Mesothelial cell of epicardium (in vitro differentiated cells): ENCODE results near the gene HSD17B1. TPM values are rescaled to one million over a fixed set of nuclear protein-coding genes. Genes with fewer than 3 reads are reported as not detected.
A peak's percentile ranks its signal among the peaks of the same experiment; 100 is the strongest.

Source experiments
- DNase-seq, 2 experiments: peaks; one replicate each; pipeline ENCODE4 v3.0.0; 2021; ENCODE audit warnings: low spot score in 2 of 2; ENCODE audit not compliant: unreplicated experiment in 2 of 2
- H3K27ac Mint-ChIP-seq: 2 replicates; pipeline ENCODE4 v1.8.0; 2021; ENCODE audit warnings: mixed read lengths
- H3K27me3 Mint-ChIP-seq: 2 replicates; pipeline ENCODE4 v1.8.0; 2021; ENCODE audit warnings: low read depth, mixed read lengths
- H3K36me3 Mint-ChIP-seq: 2 replicates; pipeline ENCODE4 v1.8.0; 2021; ENCODE audit warnings: mixed read lengths
- H3K4me1 Mint-ChIP-seq: 2 replicates; pipeline ENCODE4 v1.8.0; 2021; ENCODE audit warnings: mixed read lengths
- H3K4me3 Mint-ChIP-seq: 2 replicates; pipeline ENCODE4 v1.8.0; 2021; ENCODE audit warnings: mild to moderate bottlenecking, moderate library complexity, mixed read lengths
- H3K9me3 Mint-ChIP-seq: 2 replicates; pipeline ENCODE4 v1.8.0; 2021; ENCODE audit warnings: mixed read lengths
- total RNA-seq: library from RNA; stranded (reverse); gene quantifications from 3 replicates; pipeline ENCODE4 v1.2.1, GENCODE V29; 2021
- TF ChIP-seq, protein P1 (sequence below): fragments of 200-600 bp; sonication (generic); IDR thresholded peaks from one replicate; pipeline ENCODE4 v1.5.0; 2021; ENCODE audit warnings: antibody characterized with exemption; ENCODE audit not compliant: unreplicated experiment

The HSD17B1 gene
- total RNA-seq, 1 donor from 2014 or later: 3.0 TPM

DNA sequence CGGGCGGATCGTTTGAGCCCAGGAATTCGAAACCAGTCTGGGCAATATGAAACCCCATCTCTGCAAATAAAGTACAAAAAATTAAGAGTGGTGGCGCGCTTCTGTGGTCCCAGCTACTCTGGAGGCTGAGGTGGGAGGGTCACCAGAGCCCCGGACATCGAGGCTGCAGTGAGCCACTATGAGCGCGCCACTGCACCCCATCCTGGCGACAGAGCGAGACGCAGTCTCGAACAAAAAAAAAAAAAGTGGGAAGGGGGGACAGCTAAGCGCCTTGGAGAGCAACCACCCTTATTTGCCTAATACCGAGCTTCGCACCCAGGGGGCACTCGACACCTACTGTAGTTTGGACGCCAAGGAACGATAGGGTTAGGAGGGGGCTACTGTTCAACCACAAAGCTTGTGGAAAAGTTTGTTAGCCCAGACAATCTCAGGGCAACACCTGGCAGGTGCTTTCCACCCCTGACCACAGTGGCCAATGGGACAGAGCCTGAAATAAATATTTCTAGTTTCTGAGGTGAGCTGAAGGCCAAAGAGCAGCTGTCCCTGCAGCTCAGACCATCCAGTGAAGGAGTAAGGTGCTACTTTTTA is 25.7 kb downstream of the HSD17B1 start:
- Mint-ChIP-seq H3K27ac (peak overlapping the region; percentile 99), H3K9me3 (no peaks in the 10 kb centered on the region)
- peak; percentile 50 to 87 for DNase-seq

DNA sequence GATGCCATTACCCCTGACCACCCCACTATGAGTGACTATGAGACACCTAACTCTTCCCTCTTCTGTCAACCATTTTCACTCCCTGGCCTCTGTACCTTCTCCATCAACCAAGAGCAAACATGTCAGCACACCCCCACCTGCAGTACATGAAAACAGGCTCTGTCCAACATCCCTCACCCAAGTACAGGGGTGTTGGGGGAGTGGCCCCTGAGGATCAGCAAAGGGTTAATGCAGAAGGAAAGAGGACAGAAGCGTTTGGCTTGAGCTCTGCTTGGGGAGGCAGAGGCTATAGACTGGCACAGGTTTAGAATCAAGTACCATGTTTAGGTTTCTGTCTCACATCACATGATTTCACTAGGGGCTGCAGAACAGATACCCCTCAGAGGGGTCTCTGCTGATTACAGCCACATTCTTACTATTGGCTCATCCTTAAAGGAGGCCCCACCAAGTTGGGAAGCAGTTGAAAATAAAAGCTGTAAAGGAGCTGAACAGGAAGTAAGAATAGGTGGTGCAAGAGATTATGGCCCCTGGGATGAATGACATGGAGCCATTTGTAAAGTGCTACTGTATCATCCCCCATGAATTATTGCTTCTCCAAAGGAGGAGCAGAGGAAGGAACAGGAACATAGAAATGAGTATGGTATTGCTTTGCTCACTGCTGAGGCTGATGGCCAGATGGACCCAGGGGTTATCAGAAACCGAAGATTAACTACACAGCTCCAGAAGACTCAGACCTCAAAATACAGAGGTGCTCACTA is 27.2 kb downstream of the HSD17B1 start:
- no peak for DNase-seq
- H3K4me1 Mint-ChIP-seq: peaks cover 26% of the 10 kb centered on the region
- peak overlapping the region; percentile 76 for H3K27ac Mint-ChIP-seq
- TF ChIP-seq, protein P1, sequence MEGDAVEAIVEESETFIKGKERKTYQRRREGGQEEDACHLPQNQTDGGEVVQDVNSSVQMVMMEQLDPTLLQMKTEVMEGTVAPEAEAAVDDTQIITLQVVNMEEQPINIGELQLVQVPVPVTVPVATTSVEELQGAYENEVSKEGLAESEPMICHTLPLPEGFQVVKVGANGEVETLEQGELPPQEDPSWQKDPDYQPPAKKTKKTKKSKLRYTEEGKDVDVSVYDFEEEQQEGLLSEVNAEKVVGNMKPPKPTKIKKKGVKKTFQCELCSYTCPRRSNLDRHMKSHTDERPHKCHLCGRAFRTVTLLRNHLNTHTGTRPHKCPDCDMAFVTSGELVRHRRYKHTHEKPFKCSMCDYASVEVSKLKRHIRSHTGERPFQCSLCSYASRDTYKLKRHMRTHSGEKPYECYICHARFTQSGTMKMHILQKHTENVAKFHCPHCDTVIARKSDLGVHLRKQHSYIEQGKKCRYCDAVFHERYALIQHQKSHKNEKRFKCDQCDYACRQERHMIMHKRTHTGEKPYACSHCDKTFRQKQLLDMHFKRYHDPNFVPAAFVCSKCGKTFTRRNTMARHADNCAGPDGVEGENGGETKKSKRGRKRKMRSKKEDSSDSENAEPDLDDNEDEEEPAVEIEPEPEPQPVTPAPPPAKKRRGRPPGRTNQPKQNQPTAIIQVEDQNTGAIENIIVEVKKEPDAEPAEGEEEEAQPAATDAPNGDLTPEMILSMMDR: no peak
- no peaks in the 10 kb centered on the region for H3K9me3 Mint-ChIP-seq
- H3K27me3 Mint-ChIP-seq: no peaks in the 10 kb centered on the region
- H3K36me3 Mint-ChIP-seq: peaks cover 14% of the 10 kb centered on the region
- no peak overlapping the region for H3K4me3 Mint-ChIP-seq

More for the DNA sequence above, 25.7 kb downstream of the HSD17B1 start:
- no peaks in the 10 kb centered on the region for H3K27me3 Mint-ChIP-seq
- peaks cover 14% of the 10 kb centered on the region for H3K36me3 Mint-ChIP-seq
- peaks cover 26% of the 10 kb centered on the region for H3K4me1 Mint-ChIP-seq
- TF ChIP-seq, protein P1: peak; percentile 61
- H3K4me3 Mint-ChIP-seq: peak overlapping the region; percentile 98

DNA sequence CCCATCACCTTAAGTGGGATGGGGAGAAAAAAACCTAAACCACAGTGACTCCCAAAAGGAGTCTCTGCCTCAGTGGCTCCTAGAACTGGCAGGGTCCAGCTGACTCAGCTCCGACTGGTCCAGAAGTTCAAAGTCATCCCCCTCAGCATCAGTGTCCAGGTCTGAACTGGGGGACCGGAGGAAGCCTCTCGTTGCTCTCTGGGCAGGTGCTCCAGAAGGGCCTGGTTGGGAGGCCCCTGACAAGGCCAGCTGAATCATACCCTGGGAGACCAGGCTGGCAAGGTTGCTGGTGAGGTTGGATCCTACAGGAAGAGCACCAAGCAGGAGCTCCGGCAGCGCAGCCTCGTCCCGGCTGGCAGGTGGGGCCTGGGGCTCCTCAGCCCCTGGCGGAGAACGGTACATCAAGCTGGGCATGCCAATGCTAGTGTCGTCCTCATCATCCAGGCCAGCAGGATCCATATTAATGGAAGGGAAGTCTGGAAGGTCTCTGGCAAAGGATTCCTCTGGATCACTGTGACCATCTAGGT is 29.1 kb downstream of the HSD17B1 start:
- Mint-ChIP-seq H3K4me1 (peaks cover 17% of the 10 kb centered on the region), H3K9me3 (no peaks in the 10 kb centered on the region), H3K27me3 (no peaks in the 10 kb centered on the region), H3K36me3 (peaks cover 15% of the 10 kb centered on the region), H3K4me3 (no peak overlapping the region), H3K27ac (no peak overlapping the region)
- DNase-seq: no peak
- TF ChIP-seq, protein P1: no peak

DNA sequence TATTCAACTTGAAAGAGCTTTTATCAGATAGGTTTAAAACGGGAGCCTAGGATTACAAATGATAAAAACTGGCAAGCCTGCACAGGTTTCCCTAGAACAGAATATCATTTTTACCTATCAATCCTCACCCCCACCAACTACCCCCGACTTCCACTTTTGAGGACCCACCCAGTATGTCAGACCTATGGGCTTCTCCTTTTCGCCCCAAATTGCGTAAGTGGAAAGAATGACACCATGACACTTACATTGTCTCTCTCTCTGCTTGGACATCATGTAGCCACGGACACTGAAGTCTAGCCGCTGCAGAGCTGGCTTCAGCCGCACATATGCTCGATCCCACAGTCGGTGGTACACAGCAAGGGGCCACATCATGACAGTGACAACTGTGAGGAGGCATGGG is 32.2 kb downstream of the HSD17B1 start:
- TF ChIP-seq, protein P1: no peak
- no peak for DNase-seq
- no peaks in the 10 kb centered on the region for H3K4me1 Mint-ChIP-seq
- peaks cover 26% of the 10 kb centered on the region for H3K36me3 Mint-ChIP-seq
- H3K4me3 Mint-ChIP-seq: no peak overlapping the region
- no peaks in the 10 kb centered on the region for H3K27me3 Mint-ChIP-seq
- H3K27ac Mint-ChIP-seq: no peak overlapping the region
- no peaks in the 10 kb centered on the region for H3K9me3 Mint-ChIP-seq

DNA sequence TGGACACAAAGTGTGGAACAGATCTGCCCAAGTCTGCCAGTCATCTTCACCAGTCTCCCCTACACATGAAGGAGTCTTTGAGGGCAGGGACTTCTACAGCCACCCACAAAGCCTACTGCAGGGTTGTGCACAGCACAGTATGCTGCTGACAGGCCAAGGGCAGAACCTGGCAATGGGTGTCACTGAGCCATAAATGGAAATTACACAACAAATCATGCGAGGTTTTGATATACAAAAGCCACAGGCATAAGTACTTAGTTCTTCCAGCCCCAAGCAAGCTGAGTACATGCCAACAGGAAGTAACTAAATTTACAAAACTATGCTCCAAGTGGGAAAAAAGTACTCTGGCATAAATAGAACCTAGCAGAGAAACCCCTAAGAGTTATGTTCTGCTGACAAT is 32.6 kb downstream of the HSD17B1 start:
- Mint-ChIP-seq H3K36me3 (peaks cover 26% of the 10 kb centered on the region), H3K4me3 (no peak overlapping the region), H3K27me3 (no peaks in the 10 kb centered on the region), H3K4me1 (no peaks in the 10 kb centered on the region), H3K9me3 (no peaks in the 10 kb centered on the region), H3K27ac (no peak overlapping the region)
- DNase-seq: no peak
- TF ChIP-seq, protein P1: no peak
